Measurements from ENCODE around the gene HEXD. TPM values are rescaled to one million over a fixed set of nuclear protein-coding genes. Genes with fewer than 3 reads are reported as not detected.
"Not testable (repeated sequence)": the region's sequence is repeated elsewhere in the genome, so short reads cannot be mapped to it uniquely, and the experiment has no call there.

HEXD gene
- polyA plus RNA-seq, 3 donors = 28.1 to 55.7 (median 38.3) TPM

GRCh38 chr17:82410014-82410716 is 8.0 kb upstream of the HEXD start:
- no peak for DNase-seq (ENCODE audit: extremely low read depth in 1 of 11, low read depth in 9 of 11, low spot score in 4 of 11)

- DNase-seq (ENCODE audit: extremely low read depth in 1 of 11, low read depth in 9 of 11, low spot score in 4 of 11) = no peak
Observed at GRCh38 chr17:82411396-82412053, 6.6 kb upstream of the HEXD start.

- not testable (repeated sequence) for DNase-seq (ENCODE audit: extremely low read depth in 1 of 11, low read depth in 9 of 11, low spot score in 4 of 11)
Observed at GRCh38 chr17:82412081-82412480, 6.1 kb upstream of the HEXD start.

- no peak for DNase-seq (ENCODE audit: extremely low read depth in 1 of 11, low read depth in 9 of 11, low spot score in 4 of 11)
Observed at GRCh38 chr17:82412535-82413520, 5.3 kb upstream of the HEXD start.

GRCh38 chr17:82414548-82415281 is 3.4 kb upstream of the HEXD start:
- peak in 10 of 11 donors; percentile 59 to 78 (median 67) for DNase-seq (ENCODE audit: extremely low read depth in 1 of 11, low read depth in 9 of 11, low spot score in 4 of 11)

- DNase-seq (ENCODE audit: extremely low read depth in 1 of 11, low read depth in 9 of 11, low spot score in 4 of 11) = no peak
Observed at GRCh38 chr17:82415336-82415735, 2.8 kb upstream of the HEXD start.

- DNase-seq (ENCODE audit: extremely low read depth in 1 of 11, low read depth in 9 of 11, low spot score in 4 of 11) = no peak
Observed at GRCh38 chr17:82415786-82416185, 2.4 kb upstream of the HEXD start.

- DNase-seq (ENCODE audit: extremely low read depth in 1 of 11, low read depth in 9 of 11, low spot score in 4 of 11) = no peak
Observed at GRCh38 chr17:82416264-82416663, 1.9 kb upstream of the HEXD start.

- DNase-seq (ENCODE audit: extremely low read depth in 1 of 11, low read depth in 9 of 11, low spot score in 4 of 11) = no peak
Observed at GRCh38 chr17:82416771-82417170, 1.4 kb upstream of the HEXD start.

- no peak for DNase-seq (ENCODE audit: extremely low read depth in 1 of 11, low read depth in 9 of 11, low spot score in 4 of 11)
Observed at GRCh38 chr17:82419540-82419939, 1.4 kb downstream of the HEXD start.

GRCh38 chr17:82424001-82424862 is 6.1 kb downstream of the HEXD start:
- DNase-seq (ENCODE audit: extremely low read depth in 1 of 11, low read depth in 9 of 11, low spot score in 4 of 11) = peak in 1 of 11 donors; percentile 32

- DNase-seq (ENCODE audit: extremely low read depth in 1 of 11, low read depth in 9 of 11, low spot score in 4 of 11) = no peak
Observed at GRCh38 chr17:82424863-82425159, 6.7 kb downstream of the HEXD start.

GRCh38 chr17:82428546-82428945 is 10.4 kb downstream of the HEXD start:
- no peak for DNase-seq (ENCODE audit: extremely low read depth in 1 of 11, low read depth in 9 of 11, low spot score in 4 of 11)

GRCh38 chr17:82429824-82430223 is 11.7 kb downstream of the HEXD start:
- DNase-seq (ENCODE audit: extremely low read depth in 1 of 11, low read depth in 9 of 11, low spot score in 4 of 11) = no peak

- DNase-seq (ENCODE audit: extremely low read depth in 1 of 11, low read depth in 9 of 11, low spot score in 4 of 11) = no peak
Observed at GRCh38 chr17:82432017-82432416, 13.9 kb downstream of the HEXD start.

- no peak for DNase-seq (ENCODE audit: extremely low read depth in 1 of 11, low read depth in 9 of 11, low spot score in 4 of 11)
Observed at GRCh38 chr17:82433560-82434215, 15.5 kb downstream of the HEXD start.

- no peak for DNase-seq (ENCODE audit: extremely low read depth in 1 of 11, low read depth in 9 of 11, low spot score in 4 of 11)
Observed at GRCh38 chr17:82434216-82434565, 16.0 kb downstream of the HEXD start.

GRCh38 chr17:82435103-82435502 is 17.0 kb downstream of the HEXD start:
- no peak for DNase-seq (ENCODE audit: extremely low read depth in 1 of 11, low read depth in 9 of 11, low spot score in 4 of 11)

Data from renal cortex interstitium (tissue), 11 donors.